GM10248 (cell line): ENCODE data around the gene KCND3.

Experiments
- CTCF ChIA-PET: fragments of 300-600 bp; sonication (Branson Sonifier 250); formaldehyde crosslinking; extraction: SDS; loops from one replicate; lab custom pipeline; 2021; ENCODE audit warnings: antibody characterized with exemption; lab: Yijun Ruan, JAX
- POLR2A ChIA-PET: fragments of 350-650 bp; sonication (Branson Sonifier 250); formaldehyde crosslinking; extraction: SDS; loops from one replicate; lab custom pipeline; 2020; ENCODE audit warnings: antibody characterized with exemption; lab: Yijun Ruan, JAX
- DNase-seq: peaks from one replicate; pipeline ENCODE4 v3.0.0; 2012; ENCODE audit errors: extremely low spot score
- TF ChIP-seq, protein P1 (sequence below): IDR thresholded peaks from 2 replicates; pipeline ENCODE4 v1.5.1; 2012; ENCODE audit warnings: mild to moderate bottlenecking, low read depth; ENCODE audit errors: extremely low read depth, missing control alignments, control extremely low read depth

The KCND3 gene

DNA sequence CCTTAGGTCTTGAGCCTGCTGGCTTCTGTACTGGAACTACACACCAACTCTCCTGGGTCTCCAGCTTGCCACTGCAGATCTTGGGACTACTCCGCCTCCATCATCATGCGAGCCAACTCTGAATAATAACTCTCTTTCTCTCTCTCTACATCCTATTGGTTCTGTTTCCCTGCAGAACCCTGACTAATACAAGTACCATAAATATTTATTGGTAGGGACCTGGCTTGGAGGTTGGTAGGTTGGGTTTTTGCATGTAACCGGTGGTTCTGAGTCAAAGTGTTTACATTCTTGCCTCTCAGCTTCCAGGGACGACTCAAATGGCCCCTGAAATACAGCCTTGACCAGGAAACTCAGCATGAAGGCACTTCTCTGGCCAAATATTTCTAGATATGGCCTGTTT, 110.4 kb downstream of the KCND3 start:
- TF ChIP-seq, protein P1, sequence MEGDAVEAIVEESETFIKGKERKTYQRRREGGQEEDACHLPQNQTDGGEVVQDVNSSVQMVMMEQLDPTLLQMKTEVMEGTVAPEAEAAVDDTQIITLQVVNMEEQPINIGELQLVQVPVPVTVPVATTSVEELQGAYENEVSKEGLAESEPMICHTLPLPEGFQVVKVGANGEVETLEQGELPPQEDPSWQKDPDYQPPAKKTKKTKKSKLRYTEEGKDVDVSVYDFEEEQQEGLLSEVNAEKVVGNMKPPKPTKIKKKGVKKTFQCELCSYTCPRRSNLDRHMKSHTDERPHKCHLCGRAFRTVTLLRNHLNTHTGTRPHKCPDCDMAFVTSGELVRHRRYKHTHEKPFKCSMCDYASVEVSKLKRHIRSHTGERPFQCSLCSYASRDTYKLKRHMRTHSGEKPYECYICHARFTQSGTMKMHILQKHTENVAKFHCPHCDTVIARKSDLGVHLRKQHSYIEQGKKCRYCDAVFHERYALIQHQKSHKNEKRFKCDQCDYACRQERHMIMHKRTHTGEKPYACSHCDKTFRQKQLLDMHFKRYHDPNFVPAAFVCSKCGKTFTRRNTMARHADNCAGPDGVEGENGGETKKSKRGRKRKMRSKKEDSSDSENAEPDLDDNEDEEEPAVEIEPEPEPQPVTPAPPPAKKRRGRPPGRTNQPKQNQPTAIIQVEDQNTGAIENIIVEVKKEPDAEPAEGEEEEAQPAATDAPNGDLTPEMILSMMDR, result no peak
- CTCF ChIA-PET, result interaction anchor here (1.3 kb wide), 1 partner anchor 10 kb away, joined by 3 read pairs; no protein-coding TSS in a partner anchor
- no peak for DNase-seq
- POLR2A ChIA-PET, result no interaction called here

DNA sequence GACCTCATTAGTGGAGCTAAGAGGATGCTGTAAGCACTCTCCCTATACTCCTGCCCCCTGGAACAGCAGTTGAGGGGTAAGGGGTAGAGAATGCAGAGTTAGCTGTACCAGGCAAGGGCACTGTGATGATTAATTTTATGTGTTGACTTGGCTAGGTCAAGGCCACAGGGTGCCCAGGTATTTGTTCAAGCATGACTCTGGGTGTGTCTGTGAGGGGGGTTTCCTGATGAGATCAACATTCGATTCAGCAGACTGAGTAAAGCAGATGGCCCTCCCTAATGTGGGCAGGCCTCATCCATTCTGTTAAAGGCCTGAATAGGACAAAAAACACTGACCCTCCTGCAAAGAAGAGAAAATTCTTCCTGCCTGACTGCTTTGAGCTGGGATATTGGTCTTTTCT, 110.8 kb downstream of the KCND3 start:
- TF ChIP-seq, protein P1, result no peak
- CTCF ChIA-PET, result interaction anchor here (1.3 kb wide), 1 partner anchor 10 kb away, joined by 3 read pairs; no protein-coding TSS in a partner anchor
- no peak for DNase-seq
- POLR2A ChIA-PET, result no interaction called here

DNA sequence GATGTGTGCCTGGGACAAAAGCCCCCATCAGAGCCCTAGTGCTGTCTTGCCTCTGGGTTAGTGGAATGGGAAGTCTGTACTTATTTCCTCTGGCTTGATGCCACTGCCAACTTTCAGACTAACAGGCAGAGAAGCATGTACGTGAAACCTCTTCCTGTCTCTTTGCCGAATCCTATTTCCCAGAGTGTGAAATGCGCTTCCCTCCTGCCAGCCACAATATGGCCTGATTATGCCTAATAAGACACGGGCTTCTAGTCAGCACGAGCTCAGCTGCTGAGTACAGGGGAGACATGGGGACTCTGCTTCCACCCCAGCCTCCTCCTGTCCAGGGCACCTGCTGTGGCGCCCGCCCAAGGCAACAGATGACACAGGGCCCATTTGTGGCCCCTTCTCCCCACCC, 111.4 kb downstream of the KCND3 start:
- ChIA-PET CTCF (interaction anchor here (1.3 kb wide), 1 partner anchor 9 kb away, joined by 3 read pairs; no protein-coding TSS in a partner anchor), POLR2A (no interaction called here)
- no peak for DNase-seq
- TF ChIP-seq, protein P1, result no peak

DNA sequence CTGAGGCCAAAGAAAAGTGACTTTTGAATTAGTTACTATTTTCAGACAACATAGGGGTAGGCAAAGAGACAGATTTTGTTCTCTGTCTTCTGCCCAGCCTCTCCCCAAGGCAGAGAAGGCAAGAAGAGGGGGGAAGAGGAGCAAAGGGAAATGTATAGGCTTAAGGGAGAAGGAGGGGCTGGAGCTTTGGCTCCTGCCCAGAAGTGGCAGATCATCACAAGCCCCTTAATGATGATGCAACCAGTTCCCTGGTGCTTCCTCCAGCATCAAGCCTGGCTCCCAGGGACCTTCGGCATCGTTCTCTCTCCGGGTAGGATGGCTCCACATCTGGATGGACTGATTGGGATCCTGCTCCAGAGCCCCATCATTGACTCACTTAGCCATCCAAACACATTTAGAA, 112.8 kb downstream of the KCND3 start:
- CTCF ChIA-PET, result no interaction called here
- no peak for DNase-seq
- POLR2A ChIA-PET, result no interaction called here
- TF ChIP-seq, protein P1, result no peak

DNA sequence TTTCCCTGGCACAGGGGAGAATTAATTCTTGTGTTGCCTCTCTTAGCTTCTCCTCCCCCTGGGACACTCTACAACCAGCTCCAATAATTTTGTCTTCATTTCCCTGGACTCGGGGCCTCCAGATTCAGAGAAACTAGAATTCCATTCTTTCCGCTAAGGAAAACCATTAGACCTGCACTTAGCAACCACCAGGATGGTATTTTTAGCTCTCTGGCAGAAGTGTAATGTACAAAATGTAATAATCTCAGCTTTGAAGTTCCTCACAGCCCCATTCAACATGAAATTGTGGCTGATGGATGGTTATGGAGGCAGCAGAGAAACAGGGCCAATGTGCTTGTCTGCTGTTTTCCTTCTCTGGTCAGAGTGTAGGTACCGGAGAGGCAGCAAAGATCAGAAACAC, 113.8 kb downstream of the KCND3 start:
- TF ChIP-seq, protein P1, result no peak
- ChIA-PET POLR2A (no interaction called here), CTCF (interaction anchor here (0.8 kb wide), 1 partner anchor 9 kb away, joined by 3 read pairs; no protein-coding TSS in a partner anchor)
- no peak for DNase-seq

DNA sequence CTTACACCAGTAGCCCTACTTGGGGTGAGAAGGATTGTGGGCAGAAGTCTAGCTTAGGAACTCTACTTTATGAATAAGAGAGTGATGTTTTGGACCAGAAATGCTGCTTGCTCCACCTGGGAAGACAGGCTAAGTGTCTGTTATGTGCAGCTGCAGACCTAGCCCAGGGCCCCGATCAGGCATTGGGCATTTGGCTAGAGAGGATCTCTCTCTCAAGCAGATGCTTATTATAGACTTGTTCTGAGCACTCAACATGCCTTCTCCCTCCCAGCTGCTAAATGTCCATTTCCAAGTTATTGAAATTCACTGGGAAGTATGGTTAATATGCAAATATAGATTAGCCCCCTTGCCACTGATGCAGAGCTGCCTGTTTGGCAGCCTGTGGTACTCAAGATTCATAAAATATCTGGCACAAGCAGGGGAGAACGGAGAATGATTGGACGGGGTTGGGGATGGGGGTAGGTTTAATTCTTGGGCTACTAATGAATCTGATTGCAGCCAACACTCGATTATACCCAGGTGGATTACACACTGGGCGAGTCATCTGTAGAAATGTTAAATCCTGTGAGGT, 115.9 kb downstream of the KCND3 start:
- TF ChIP-seq, protein P1, result no peak
- CTCF ChIA-PET, result no interaction called here
- no peak for DNase-seq
- POLR2A ChIA-PET, result interaction anchor here (0.6 kb wide), 1 partner anchor 70 kb away, joined by 5 read pairs; no protein-coding TSS in a partner anchor
